Kidney (tissue), 14 donors: ENCODE results near the gene ITPKB. TPM values are rescaled to one million over a fixed set of nuclear protein-coding genes. Genes with fewer than 3 reads are reported as not detected.

Source experiments
- DNase-seq, 5 donors: peaks; one replicate each; pipeline ENCODE4 v3.0.0-alpha.2; 2013 to 2020
- FAIRE-seq: peaks from 2 replicates; lab custom pipeline; 2012; peaks lifted over from hg19 to GRCh38; lab: Jason Lieb, UNC
- H3K27ac ChIP-seq, 2 donors: one replicate each; pipeline ENCODE4 v1.7.0; 2013; ENCODE audit warnings: low read depth in 2 of 2, low read length in 2 of 2, inconsistent platforms in 1 of 2
- H3K27me3 ChIP-seq: one replicate; pipeline ENCODE4 v1.7.1; 2013; ENCODE audit warnings: low read length, inconsistent platforms; ENCODE audit not compliant: control insufficient read depth, insufficient read depth
- H3K36me3 ChIP-seq, 3 donors: one replicate each; pipeline versions ENCODE4 v1.7.0 to v1.7.1; 2013; ENCODE audit warnings: low read length in 3 of 3, control low read depth in 1 of 3, inconsistent platforms in 1 of 3; ENCODE audit not compliant: insufficient read depth in 3 of 3, control insufficient read depth in 2 of 3
- H3K4me1 ChIP-seq, 3 donors: one replicate each; pipeline versions ENCODE4 v1.7.0 to v1.7.1; 2013; ENCODE audit warnings: low read length in 3 of 3, inconsistent platforms in 1 of 3, low read depth in 1 of 3; ENCODE audit not compliant: control insufficient read depth in 2 of 3, insufficient read depth in 2 of 3
- H3K4me3 ChIP-seq, 3 donors: one replicate each; pipeline versions ENCODE4 v1.7.0 to v1.8.1; 2013; ENCODE audit warnings: low read length in 3 of 3, control low read depth in 1 of 3, inconsistent platforms in 1 of 3
- H3K9ac ChIP-seq, 3 donors: one replicate each; pipeline versions ENCODE4 v1.7.0 to v1.7.1; 2013; ENCODE audit warnings: low read length in 3 of 3, control low read depth in 1 of 3, inconsistent platforms in 1 of 3
- H3K9me3 ChIP-seq, 3 donors: one replicate each; pipeline versions ENCODE4 v1.7.0 to v1.7.1; 2013; ENCODE audit warnings: low read length in 3 of 3, control low read depth in 1 of 3, inconsistent platforms in 1 of 3; ENCODE audit not compliant: control insufficient read depth in 2 of 3, insufficient read depth in 1 of 3
- CTCF ChIP-seq: IDR thresholded peaks from 3 replicates; pipeline ENCODE4 v1.5.1; 2012; ENCODE audit warnings: mild to moderate bottlenecking, moderate library complexity, borderline replicate concordance; ENCODE audit not compliant: insufficient read depth; ENCODE audit errors: extremely low read depth
- intact Hi-C: fragments of 100-400 bp; cut with DNase I; formaldehyde crosslinking; loops from one replicate; pipeline ENCODE4 v1.11.1; 2022
- polyA plus RNA-seq: library from polyadenylated mRNA; stranded (reverse); fragments of 350-450 nt; fragmentation: Illumina TruSeq; extraction: RNeasy Lipid Tissue Mini Kit (QIAGEN cat#74804); gene quantifications from one replicate; pipeline ENCODE4 v1.2.3, GENCODE V29; 2014; ENCODE audit warnings: low read depth, low replicate concordance; ENCODE audit not compliant: insufficient read depth
- total RNA-seq: library from RNA; stranded (reverse); fragmentation: NEBNext Ultra II Directional; extraction: Animal tissue kit (Norgen Biotek cat#: 25700); gene quantifications from one replicate; pipeline ENCODE4 v1.2.1, GENCODE V29; 2021
- donor health status: control.
- donor health status: control.
- donor health status: control.
- donor health status: control.
- donor health status: control.
- donor health status: DM: yes; HTN: yes; CAD: no.
- donor health status: Normal renal cell carcinoma (clear cell type).

The ITPKB gene
- total and polyA plus RNA-seq, 2 donors from 2014 or later = 20.2 to 39.3 TPM

GRCh38 chr1:226588484-226588883 lies 150.6 kb downstream of the ITPKB start:
- Histone ChIP-seq H3K27ac (no peak overlapping the region), H3K27me3 (no peaks in the 10 kb centered on the region), H3K9ac (no peak overlapping the region), H3K36me3 (no peaks in the 10 kb centered on the region), H3K9me3 (no peaks in the 10 kb centered on the region), H3K4me1 (no peaks in the 10 kb centered on the region), H3K4me3 (no peak overlapping the region)
- TF ChIP-seq CTCF = no peak
- DNase-seq = no peak
- intact Hi-C loops = no loop called here
- no peak for FAIRE-seq

- FAIRE-seq (no peak), DNase-seq (peak in 4 of 5 donors; percentile 34 to 72 (median 52))
- Histone ChIP-seq H3K36me3 (no peaks in the 10 kb centered on the region), H3K27ac (no peak overlapping the region), H3K9me3 (no peaks in the 10 kb centered on the region), H3K9ac (no peak overlapping the region), H3K27me3 (no peaks in the 10 kb centered on the region), H3K4me1 (no peaks in the 10 kb centered on the region), H3K4me3 (no peak overlapping the region)
- TF ChIP-seq CTCF = no peak
- intact Hi-C loops = no loop called here
Measured at GRCh38 chr1:226586650-226587422, 152.2 kb downstream of the ITPKB start.

DNA sequence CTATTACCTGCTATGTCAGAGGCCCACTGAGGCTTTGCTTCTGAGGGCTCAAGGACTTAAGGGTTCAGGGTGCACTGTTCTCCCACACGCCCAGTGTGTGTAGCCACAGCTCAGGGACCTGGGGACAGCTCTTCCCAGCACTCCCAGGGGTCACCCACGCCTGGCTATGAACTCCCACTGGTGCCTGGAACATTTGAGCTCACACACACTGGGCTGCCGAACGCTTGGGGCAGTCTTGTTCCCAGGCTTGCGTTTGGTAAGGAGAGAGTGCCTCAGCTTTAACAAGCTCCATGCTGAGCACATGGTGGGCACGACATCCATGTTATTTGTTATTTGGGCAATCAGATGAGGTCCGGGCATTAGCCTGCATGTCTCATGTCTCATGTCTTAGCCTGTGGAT lies 153.0 kb downstream of the ITPKB start:
- no peak overlapping the region for H3K4me3 ChIP-seq
- no peaks in the 10 kb centered on the region for H3K27me3 ChIP-seq
- no peak for TF ChIP-seq CTCF
- no peaks in the 10 kb centered on the region for H3K4me1 ChIP-seq
- DNase-seq (peak in 1 of 5 donors; percentile 10), FAIRE-seq (no peak)
- H3K9me3 ChIP-seq = no peaks in the 10 kb centered on the region
- H3K9ac ChIP-seq = no peak overlapping the region
- H3K36me3 ChIP-seq = no peaks in the 10 kb centered on the region
- intact Hi-C loops = no loop called here
- no peak overlapping the region for H3K27ac ChIP-seq
